Prostate gland (tissue), 2 donors: ENCODE measurements around the gene NRM. TPM values are rescaled to one million over a fixed set of nuclear protein-coding genes. Genes with fewer than 3 reads are reported as not detected.

ENCODE experiments used
- DNase-seq: peaks from one replicate; pipeline ENCODE4 v3.0.0-alpha.2; 2019; ENCODE audit warnings: low spot score
- H3K27ac ChIP-seq, 2 donors: fragments of 200-600 bp; sonication (generic); 2 replicates each; pipeline ENCODE4 v1.5.1; 2017 to 2019
- H3K27me3 ChIP-seq: fragments of 200-600 bp; sonication (generic); replicated peaks from 2 replicates; pipeline ENCODE4 v1.5.1; 2019; ENCODE audit not compliant: insufficient read depth
- H3K36me3 ChIP-seq, 2 donors: fragments of 200-600 bp; sonication (generic); 1 replicate in 1 of 2; 2 replicates in 1 of 2; pipeline versions ENCODE4 v1.5.1 to v1.8.1; 2017 to 2019
- H3K4me1 ChIP-seq: fragments of 200-600 bp; sonication (generic); replicated peaks from 2 replicates; pipeline ENCODE4 v1.5.1; 2019
- H3K4me3 ChIP-seq, 2 donors: fragments of 200-600 bp; sonication (generic); 2 replicates each; pipeline ENCODE4 v1.5.1; 2017 to 2019
- H3K9me3 ChIP-seq: fragments of 200-600 bp; sonication (generic); 2 replicates; pipeline ENCODE4 v1.5.1; 2017
- POLR2A ChIP-seq: fragments of 450-650 bp; IDR thresholded peaks from one replicate; pipeline ENCODE4 v1.6.1; 2016; ENCODE audit warnings: antibody characterized with exemption, mild to moderate bottlenecking
- POLR2AphosphoS5 ChIP-seq: sonication (generic); formaldehyde crosslinking; IDR thresholded peaks from one replicate; pipeline ENCODE4 v1.6.1; 2017; ENCODE audit warnings: antibody characterized with exemption
- WGBS: methylation state at CpG from one replicate; pipeline ENCODE4 v1.1.5; 2018; 5-methylcytosine and 5-hydroxymethylcytosine counted together
- intact Hi-C: fragments of 100-400 bp; cut with DNase I; formaldehyde crosslinking; loops from one replicate; pipeline ENCODE4 v1.14.2; 2022
- total RNA-seq, 2 donors: library from RNA; depleted of rRNA; stranded (reverse); fragments of >200 nt; gene quantifications; one replicate each; pipeline ENCODE4 v1.1.0, GENCODE V29; 2016
- TF ChIP-seq, protein P1 (sequence below), 4 experiments: fragments of 200-600 bp in 2 of 4; fragments of 450-650 bp in 2 of 4; sonication (generic) in 2 of 4; IDR thresholded peaks; 1 replicate in 3 of 4; 2 replicates in 1 of 4; pipeline ENCODE4 v1.5.1; 2016 to 2019; ENCODE audit warnings: antibody characterized with exemption in 4 of 4, mild to moderate bottlenecking in 2 of 4, moderate library complexity in 2 of 4

The NRM gene
- total RNA-seq, 2 donors from 2014 or later, result 5.9 to 7.3 TPM

DNA sequence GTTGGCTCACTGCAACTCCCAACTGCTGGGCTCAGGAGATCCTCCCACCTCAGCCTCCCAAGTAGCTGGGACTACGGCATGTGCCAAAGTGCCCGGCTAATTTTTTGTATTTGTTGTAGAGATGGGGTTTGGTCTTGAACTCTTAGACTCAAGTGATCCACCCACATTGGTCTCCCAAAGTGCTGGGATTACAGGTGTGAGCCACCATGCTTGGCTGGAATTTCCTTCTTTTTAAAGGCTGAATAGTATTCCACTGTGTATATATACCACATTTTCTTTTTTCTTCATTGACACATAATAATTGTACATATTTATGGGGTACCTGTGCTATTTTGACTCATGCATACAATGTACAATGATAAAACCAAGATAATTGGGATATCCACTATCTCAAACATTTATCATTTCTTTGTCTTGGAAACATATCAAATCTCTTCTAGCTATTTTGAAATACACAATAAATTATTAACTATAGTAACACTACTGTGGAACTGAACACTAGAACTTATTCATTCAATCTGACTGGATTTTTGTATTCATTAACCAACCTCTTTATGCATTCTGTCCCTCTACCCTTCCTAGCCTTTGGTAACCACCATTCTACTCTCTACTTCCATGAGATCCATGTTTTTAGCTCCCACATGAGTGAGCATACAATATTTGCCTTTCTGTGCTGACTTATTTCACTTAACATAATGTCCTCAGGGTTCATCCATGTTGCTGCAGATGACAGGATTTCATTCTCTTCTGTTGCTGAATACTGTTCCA, 18.5 kb upstream of the NRM start:
- Histone ChIP-seq H3K4me1 (no peaks in the 10 kb centered on the region), H3K4me3 (no peak overlapping the region), H3K9me3 (no peaks in the 10 kb centered on the region), H3K27ac (no peak overlapping the region), H3K36me3 (peaks cover 0 to 4% of the 10 kb centered on the region in 2 donors), H3K27me3 (no peaks in the 10 kb centered on the region)
- DNase-seq, result no peak
- intact Hi-C loops, result no loop called here
- no peak for TF ChIP-seq POLR2A
- TF ChIP-seq, protein P1, sequence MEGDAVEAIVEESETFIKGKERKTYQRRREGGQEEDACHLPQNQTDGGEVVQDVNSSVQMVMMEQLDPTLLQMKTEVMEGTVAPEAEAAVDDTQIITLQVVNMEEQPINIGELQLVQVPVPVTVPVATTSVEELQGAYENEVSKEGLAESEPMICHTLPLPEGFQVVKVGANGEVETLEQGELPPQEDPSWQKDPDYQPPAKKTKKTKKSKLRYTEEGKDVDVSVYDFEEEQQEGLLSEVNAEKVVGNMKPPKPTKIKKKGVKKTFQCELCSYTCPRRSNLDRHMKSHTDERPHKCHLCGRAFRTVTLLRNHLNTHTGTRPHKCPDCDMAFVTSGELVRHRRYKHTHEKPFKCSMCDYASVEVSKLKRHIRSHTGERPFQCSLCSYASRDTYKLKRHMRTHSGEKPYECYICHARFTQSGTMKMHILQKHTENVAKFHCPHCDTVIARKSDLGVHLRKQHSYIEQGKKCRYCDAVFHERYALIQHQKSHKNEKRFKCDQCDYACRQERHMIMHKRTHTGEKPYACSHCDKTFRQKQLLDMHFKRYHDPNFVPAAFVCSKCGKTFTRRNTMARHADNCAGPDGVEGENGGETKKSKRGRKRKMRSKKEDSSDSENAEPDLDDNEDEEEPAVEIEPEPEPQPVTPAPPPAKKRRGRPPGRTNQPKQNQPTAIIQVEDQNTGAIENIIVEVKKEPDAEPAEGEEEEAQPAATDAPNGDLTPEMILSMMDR (IDR thresholded peaks at IDR 0.05), result no peak
- no peak for TF ChIP-seq POLR2AphosphoS5
- 97% methylated on average over 2 of the region's 2 CpGs for WGBS

DNA sequence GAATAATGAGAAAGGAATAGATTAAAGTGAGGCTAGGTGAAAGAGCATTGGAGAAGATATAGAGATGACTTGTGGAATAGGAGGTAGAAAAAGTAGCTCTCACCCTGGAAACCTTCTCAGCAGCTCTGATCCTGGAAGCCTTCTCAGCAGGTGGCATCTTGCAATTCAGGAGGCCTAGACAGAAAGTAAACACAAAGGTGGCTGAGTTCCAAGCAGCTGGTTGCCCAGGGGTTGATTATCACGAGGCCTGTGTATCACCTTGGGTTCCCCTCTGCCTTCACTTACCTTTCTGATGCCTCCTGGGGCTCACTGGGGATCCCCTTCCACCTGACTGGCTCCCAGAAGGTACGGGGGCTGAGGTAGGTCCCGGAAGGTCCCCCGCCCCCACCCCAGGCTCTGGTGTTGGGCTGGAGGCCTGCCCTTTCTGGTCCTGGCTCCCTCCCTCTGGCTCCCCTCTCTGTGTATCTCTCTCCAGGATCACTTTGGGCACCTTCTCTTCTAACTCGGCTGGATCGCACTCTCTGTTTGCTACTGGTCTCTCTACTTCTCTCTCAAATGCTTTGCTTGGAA, 16.6 kb upstream of the NRM start:
- no peak for DNase-seq
- intact Hi-C loops, result no loop called here
- WGBS, result 54% methylated on average over 6 of the region's 6 CpGs
- H3K27ac ChIP-seq, result no peak overlapping the region
- no peaks in the 10 kb centered on the region for H3K4me1 ChIP-seq
- H3K27me3 ChIP-seq, result no peaks in the 10 kb centered on the region
- no peaks in the 10 kb centered on the region for H3K9me3 ChIP-seq
- TF ChIP-seq POLR2AphosphoS5 (no peak), POLR2A (no peak)
- TF ChIP-seq, protein P1 (IDR thresholded peaks at IDR 0.05), result no peak
- no peaks in the 10 kb centered on the region for H3K36me3 ChIP-seq
- H3K4me3 ChIP-seq, result no peak overlapping the region

DNA sequence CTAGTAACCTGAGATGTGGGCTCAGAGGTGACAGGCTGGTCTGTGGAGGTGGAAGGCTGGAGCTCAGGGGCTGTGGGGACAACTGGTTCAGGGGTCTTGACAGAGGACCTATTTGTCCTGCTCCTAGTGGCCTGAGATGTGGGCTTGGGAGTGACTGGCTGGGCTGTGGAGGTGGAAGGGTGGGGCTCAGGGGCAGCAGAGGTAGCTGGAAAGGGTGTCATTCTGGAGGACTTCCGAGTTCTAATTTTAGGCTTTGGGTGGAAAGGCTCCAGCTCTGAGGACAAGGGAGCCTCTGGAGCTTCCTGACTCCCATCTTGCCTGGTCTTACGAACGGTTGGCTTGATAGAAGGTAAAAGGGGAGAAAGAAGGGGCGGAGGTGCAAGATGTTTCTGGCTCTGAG, 14.8 kb upstream of the NRM start:
- Histone ChIP-seq H3K4me3 (no peak overlapping the region), H3K9me3 (no peaks in the 10 kb centered on the region), H3K36me3 (no peaks in the 10 kb centered on the region), H3K27me3 (no peaks in the 10 kb centered on the region), H3K4me1 (no peaks in the 10 kb centered on the region), H3K27ac (no peak overlapping the region)
- no peak for DNase-seq
- WGBS, result 95% methylated on average over 4 of the region's 4 CpGs
- intact Hi-C loops, result no loop called here
- no peak for TF ChIP-seq POLR2A
- no peak for TF ChIP-seq POLR2AphosphoS5
- TF ChIP-seq, protein P1 (IDR thresholded peaks at IDR 0.05), result no peak

DNA sequence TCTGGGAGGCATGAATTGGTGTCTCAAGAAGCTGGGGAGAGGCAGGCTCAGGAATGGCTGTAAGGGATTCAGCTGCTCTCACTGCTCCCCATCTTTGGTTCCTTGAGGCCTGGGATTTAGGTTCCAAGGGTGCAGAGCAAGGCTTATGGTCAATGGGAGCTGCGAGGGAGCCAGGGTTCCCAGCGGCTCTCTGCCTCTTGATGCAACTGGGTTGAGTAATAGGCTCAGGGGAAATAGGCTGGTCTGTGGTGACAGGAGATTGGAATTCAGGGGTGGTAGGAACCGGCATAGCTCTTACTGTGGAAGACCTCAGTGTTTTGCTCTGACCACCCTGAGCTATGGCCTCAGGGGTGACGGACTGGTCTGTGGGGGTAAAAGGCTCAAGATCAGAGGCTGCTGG, 13.0 kb upstream of the NRM start:
- 100% methylated on average over 4 of the region's 4 CpGs for WGBS
- H3K36me3 ChIP-seq, result no peaks in the 10 kb centered on the region
- H3K27ac ChIP-seq, result no peak overlapping the region
- H3K4me1 ChIP-seq, result no peaks in the 10 kb centered on the region
- no peaks in the 10 kb centered on the region for H3K9me3 ChIP-seq
- no peak overlapping the region for H3K4me3 ChIP-seq
- DNase-seq, result no peak
- H3K27me3 ChIP-seq, result no peaks in the 10 kb centered on the region
- intact Hi-C loops, result no loop called here
- TF ChIP-seq, protein P1 (IDR thresholded peaks at IDR 0.05), result no peak
- TF ChIP-seq POLR2A, result no peak
- no peak for TF ChIP-seq POLR2AphosphoS5

DNA sequence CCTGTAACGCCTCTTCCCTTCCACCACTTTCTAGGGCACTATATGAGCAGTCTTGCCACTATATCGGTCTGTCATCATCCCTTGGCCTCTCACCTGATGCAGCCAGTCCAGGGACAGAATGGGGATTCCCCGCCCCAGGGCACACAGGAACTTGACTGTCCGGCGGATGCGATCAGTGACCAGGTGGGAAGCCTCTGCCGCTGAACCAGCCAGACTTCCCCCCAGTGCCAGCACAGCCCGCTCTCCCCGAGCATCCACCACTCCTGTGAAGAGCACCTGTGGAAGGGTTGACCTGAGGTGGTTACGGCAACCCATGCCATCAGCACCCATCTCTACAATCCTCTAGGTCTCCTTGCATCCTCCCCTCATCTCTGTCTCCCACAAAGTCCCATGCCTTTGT, 12.2 kb upstream of the NRM start:
- DNase-seq, result no peak
- Histone ChIP-seq H3K27me3 (no peaks in the 10 kb centered on the region), H3K4me3 (no peak overlapping the region), H3K4me1 (no peaks in the 10 kb centered on the region), H3K36me3 (no peaks in the 10 kb centered on the region), H3K27ac (no peak overlapping the region), H3K9me3 (no peaks in the 10 kb centered on the region)
- 93% methylated on average over 10 of the region's 10 CpGs for WGBS
- intact Hi-C loops, result no loop called here
- TF ChIP-seq POLR2AphosphoS5, result no peak
- no peak for TF ChIP-seq POLR2A
- TF ChIP-seq, protein P1 (IDR thresholded peaks at IDR 0.05), result no peak
